ENCODE results near the gene UTF1.

The UTF1 gene

DNA sequence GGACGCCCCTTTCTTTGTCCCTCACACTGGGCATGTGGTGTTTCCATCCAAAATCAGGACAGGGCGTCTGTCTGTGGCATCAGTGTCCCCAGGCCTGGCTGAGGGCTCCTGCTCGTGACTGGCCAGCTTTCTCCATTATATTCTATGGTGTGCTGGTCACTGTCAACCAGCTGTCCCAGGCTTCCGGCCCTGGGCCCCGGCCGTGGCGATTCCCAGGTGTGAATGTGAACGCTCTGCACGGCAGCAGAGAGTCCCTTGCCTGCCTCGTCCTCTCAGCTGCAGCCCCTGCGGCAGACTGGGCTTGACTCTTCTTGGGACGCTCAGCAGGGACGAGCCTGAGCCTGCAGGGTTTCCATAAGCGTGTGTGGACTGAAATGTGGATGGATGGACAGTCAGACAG, 5.9 kb upstream of the UTF1 start:
- FAIRE-seq (no peak), DNase-seq (ENCODE audit: insufficient read length, low spot score) (no peak)
- TF ChIP-seq PAX5 (IDR thresholded peaks at IDR 0.05; ENCODE audit: insufficient read depth, low read length, severe bottlenecking) (no peak), TAF1 (IDR thresholded peaks at IDR 0.05; ENCODE audit: low read depth, low read length) (no peak), POU2F2 (IDR thresholded peaks at IDR 0.05; ENCODE audit: low read depth, low read length) (no peak), POLR2AphosphoS5 (IDR thresholded peaks at IDR 0.05; ENCODE audit: low read depth, low read length) (no peak), SPI1 (IDR thresholded peaks at IDR 0.05; ENCODE audit: low read depth, low read length) (no peak), POLR2A (IDR thresholded peaks at IDR 0.05; ENCODE audit: low read depth, low read length) (no peak)

DNA sequence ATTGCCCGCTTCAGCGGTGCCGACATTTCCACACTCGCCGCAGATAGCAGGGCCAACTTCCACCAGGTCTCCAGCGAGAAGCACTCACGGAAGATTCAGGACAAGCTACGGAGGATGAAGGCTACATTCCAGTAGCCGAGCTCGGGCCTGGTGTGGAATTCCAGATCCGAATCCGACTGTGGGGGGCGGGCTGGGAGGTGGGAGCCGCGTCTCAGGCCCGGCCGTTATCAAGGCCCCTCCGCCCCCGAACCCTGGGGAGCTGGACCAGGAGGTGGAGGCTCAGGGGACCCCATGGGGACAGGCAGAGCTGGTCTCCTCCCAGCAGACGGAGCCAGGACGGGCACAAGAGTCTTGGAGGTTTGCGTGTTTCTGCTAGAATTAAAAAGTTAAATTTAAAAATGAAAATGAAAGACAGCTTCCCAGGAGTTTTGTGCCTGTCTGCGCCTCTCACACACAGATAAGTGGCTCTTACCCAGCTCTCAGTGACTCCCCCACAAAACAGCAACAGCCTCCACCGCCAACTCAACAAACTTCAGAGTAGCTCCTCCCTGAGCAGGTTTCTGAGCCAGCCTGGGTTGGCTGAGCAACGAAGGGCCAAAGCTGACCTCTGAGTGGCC, 5.2 kb upstream of the UTF1 start:
- no peak for TF ChIP-seq POLR2AphosphoS5 (IDR thresholded peaks at IDR 0.05; ENCODE audit: low read depth, low read length)
- DNase-seq (ENCODE audit: insufficient read length, low spot score) (no peak), FAIRE-seq (no peak)

GRCh38 chr10:133225707-133226191, 4.3 kb upstream of the UTF1 start:
- no peak for FAIRE-seq
- TF ChIP-seq POLR2A (IDR thresholded peaks at IDR 0.05; ENCODE audit: low read depth, low read length): no peak
- TF ChIP-seq POU2F2 (IDR thresholded peaks at IDR 0.05; ENCODE audit: low read depth, low read length): no peak
- TF ChIP-seq POLR2AphosphoS5 (IDR thresholded peaks at IDR 0.05; ENCODE audit: low read depth, low read length): no peak
- TF ChIP-seq PAX5 (IDR thresholded peaks at IDR 0.05; ENCODE audit: insufficient read depth, low read length, severe bottlenecking): no peak
- TF ChIP-seq TAF1 (IDR thresholded peaks at IDR 0.05; ENCODE audit: low read depth, low read length): no peak
- DNase-seq (ENCODE audit: insufficient read length, low spot score): no peak

DNA sequence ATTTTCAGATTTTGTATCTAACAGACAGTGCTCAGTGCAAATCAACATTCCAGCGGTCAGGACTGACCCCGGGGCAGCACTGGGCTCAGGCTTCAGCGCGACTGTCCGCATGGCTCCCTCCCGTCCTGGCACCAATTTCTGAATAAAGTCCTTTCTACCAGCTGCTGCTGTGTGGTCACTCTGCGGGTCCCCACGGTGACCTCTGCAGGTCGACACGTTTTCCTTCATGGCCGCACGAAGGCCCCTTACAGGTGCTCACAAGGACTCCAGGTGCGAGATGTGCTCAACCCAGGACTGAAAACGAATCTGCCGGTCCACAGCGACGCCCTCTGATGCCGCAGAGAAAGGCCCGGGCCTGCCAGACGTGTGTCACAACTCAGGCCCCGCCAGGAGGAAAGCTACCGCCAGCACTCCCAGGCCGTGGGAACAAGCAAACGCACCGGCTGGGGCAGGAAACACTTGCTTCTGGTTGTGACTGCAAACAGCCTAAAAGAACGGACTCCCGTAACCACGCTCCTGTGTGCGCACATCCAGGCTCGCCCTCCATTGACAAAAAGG, 3.7 kb upstream of the UTF1 start:
- FAIRE-seq (peak; percentile 45), DNase-seq (ENCODE audit: insufficient read length, low spot score) (no peak)
- TF ChIP-seq POU2F2 (IDR thresholded peaks at IDR 0.05; ENCODE audit: low read depth, low read length) (no peak), POLR2A (IDR thresholded peaks at IDR 0.05; ENCODE audit: low read depth, low read length) (no peak), POLR2AphosphoS5 (IDR thresholded peaks at IDR 0.05; ENCODE audit: low read depth, low read length) (no peak), PAX5 (IDR thresholded peaks at IDR 0.05; ENCODE audit: insufficient read depth, low read length, severe bottlenecking) (no peak), SPI1 (IDR thresholded peaks at IDR 0.05; ENCODE audit: low read depth, low read length) (no peak), TAF1 (IDR thresholded peaks at IDR 0.05; ENCODE audit: low read depth, low read length) (no peak)

DNA sequence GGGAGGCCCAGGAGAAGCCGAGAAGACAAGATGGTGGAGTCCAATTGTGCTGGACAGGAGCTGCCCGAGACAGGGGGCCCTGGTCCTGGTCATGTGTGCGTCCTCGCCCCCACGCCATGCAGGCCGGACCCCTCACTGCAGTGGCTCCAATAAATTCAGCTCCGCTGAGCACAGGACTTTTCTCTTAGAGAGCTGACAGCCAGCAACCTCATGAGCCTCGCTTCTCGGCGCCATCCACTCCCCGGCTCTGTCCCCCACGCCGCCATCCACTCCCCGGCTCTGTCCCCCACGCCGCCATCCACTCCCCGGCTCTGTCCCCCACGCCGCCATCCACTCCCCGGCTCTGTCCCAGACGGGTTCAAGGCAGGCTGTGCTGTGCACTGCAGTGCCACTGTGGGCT, 2.8 kb upstream of the UTF1 start:
- DNase-seq (ENCODE audit: insufficient read length, low spot score) (no peak), FAIRE-seq (no peak)
- TF ChIP-seq SPI1 (IDR thresholded peaks at IDR 0.05; ENCODE audit: low read depth, low read length) (no peak), POU2F2 (IDR thresholded peaks at IDR 0.05; ENCODE audit: low read depth, low read length) (no peak), POLR2AphosphoS5 (IDR thresholded peaks at IDR 0.05; ENCODE audit: low read depth, low read length) (no peak), PAX5 (IDR thresholded peaks at IDR 0.05; ENCODE audit: insufficient read depth, low read length, severe bottlenecking) (no peak), POLR2A (IDR thresholded peaks at IDR 0.05; ENCODE audit: low read depth, low read length) (no peak), TAF1 (IDR thresholded peaks at IDR 0.05; ENCODE audit: low read depth, low read length) (no peak)

DNA sequence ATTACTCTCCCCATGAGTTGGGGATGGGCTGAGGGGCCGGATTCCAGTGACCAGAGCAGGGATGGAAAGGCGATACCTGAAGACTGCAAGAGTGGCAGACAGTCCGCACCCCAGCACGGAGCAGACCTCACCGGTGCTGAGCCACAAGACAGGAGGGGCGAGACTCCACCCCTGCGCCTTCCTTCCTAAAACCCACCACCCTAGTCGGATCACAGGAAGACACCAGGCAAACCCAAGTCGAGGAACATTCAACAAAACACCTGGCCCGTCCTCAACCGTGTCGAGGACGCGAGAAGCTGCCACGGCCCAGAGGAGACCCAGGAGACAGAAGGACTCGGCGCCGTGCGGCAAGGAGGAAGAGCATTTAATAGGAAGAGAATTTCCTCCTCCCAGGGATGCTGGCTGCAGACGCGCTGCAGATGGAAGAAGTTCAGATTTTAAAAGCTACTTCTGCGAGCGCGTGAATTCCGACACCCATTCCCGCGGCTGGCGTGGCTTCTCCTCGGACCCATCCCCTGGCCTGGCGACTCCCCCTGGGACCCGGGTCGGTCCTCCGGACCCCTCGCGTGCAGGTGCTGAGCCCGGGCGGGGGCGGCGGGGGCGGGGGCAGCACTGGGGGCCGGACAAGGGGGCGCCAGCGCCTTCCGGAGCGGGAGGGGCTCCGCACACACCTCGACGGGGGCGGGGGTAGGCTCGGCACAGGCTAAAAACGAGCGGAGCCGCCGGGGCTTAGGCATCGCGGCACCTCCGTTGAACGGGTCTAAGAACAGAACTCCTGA, 563 bp upstream of the UTF1 start:
- TF ChIP-seq POLR2A (IDR thresholded peaks at IDR 0.05; ENCODE audit: low read depth, low read length) (no peak), POU2F2 (IDR thresholded peaks at IDR 0.05; ENCODE audit: low read depth, low read length) (no peak), PAX5 (IDR thresholded peaks at IDR 0.05; ENCODE audit: insufficient read depth, low read length, severe bottlenecking) (no peak), POLR2AphosphoS5 (IDR thresholded peaks at IDR 0.05; ENCODE audit: low read depth, low read length) (no peak), TAF1 (IDR thresholded peaks at IDR 0.05; ENCODE audit: low read depth, low read length) (no peak), SPI1 (IDR thresholded peaks at IDR 0.05; ENCODE audit: low read depth, low read length) (no peak)

GRCh38 chr10:133230387-133231195, 574 bp downstream of the UTF1 start:
- FAIRE-seq (no peak), DNase-seq (ENCODE audit: insufficient read length, low spot score) (no peak)
- TF ChIP-seq POU2F2 (IDR thresholded peaks at IDR 0.05; ENCODE audit: low read depth, low read length) (no peak), PAX5 (IDR thresholded peaks at IDR 0.05; ENCODE audit: insufficient read depth, low read length, severe bottlenecking) (no peak), SPI1 (IDR thresholded peaks at IDR 0.05; ENCODE audit: low read depth, low read length) (no peak), POLR2A (IDR thresholded peaks at IDR 0.05; ENCODE audit: low read depth, low read length) (no peak), TAF1 (IDR thresholded peaks at IDR 0.05; ENCODE audit: low read depth, low read length) (no peak), POLR2AphosphoS5 (IDR thresholded peaks at IDR 0.05; ENCODE audit: low read depth, low read length) (no peak)

More for the DNA sequence above, 563 bp upstream of the UTF1 start:
- no peak for DNase-seq (ENCODE audit: insufficient read length, low spot score)
- FAIRE-seq: no peak

DNA sequence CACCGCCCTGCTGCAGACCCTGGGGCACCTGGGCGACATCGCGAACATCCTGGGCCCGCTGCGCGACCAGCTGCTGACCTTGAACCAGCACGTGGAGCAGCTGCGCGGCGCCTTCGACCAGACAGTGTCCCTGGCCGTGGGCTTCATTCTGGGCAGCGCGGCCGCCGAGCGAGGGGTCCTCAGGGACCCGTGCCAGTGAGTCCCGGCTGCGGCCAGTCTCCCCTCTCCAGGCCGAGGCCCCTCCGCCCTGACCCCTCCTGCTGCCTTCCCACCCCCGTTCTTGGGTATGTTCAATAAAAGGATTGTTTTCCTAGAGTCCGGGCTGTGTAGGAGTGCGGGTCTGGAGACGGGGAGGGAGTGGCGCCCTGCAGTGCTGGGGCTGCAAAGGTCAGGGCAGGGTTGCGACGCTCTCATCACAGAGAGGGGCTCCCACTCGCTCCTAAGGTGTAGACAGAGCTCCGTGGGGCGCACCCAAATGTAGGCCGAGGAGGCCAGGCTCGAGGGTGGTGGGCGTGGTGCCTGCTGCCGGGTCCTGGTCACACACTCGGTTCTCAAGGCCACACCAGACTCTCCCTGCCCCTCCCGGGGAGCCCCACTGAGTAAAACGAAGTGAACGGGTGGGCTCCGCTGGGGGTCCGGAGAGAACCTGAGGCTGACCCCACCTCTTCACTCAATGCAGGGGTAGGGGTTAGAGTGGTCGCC, 1.4 kb downstream of the UTF1 start:
- TF ChIP-seq PAX5 (IDR thresholded peaks at IDR 0.05; ENCODE audit: insufficient read depth, low read length, severe bottlenecking) (no peak), SPI1 (IDR thresholded peaks at IDR 0.05; ENCODE audit: low read depth, low read length) (no peak), POLR2A (IDR thresholded peaks at IDR 0.05; ENCODE audit: low read depth, low read length) (no peak), TAF1 (IDR thresholded peaks at IDR 0.05; ENCODE audit: low read depth, low read length) (no peak)
- no peak for FAIRE-seq

More for the DNA sequence above, 1.4 kb downstream of the UTF1 start:
- no peak for DNase-seq (ENCODE audit: insufficient read length, low spot score)
